H9 (cell line): ENCODE data around the gene JPH2. TPM values are rescaled to one million over a fixed set of nuclear protein-coding genes. Genes with fewer than 3 reads are reported as not detected.

Source experiments
- DNase-seq: peaks from one replicate; pipeline ENCODE4 v3.0.0-alpha.2; 2017
- H2AFZ ChIP-seq: one replicate; pipeline ENCODE4 v1.6.1; 2013; ENCODE audit warnings: mild to moderate bottlenecking, low read length, control low read depth, moderate library complexity
- H2AK5ac ChIP-seq: 2 replicates; pipeline ENCODE4 v1.6.1; 2013; ENCODE audit warnings: low read length, control low read depth, mixed read lengths; ENCODE audit not compliant: insufficient read length
- H2BK120ac ChIP-seq: one replicate; pipeline ENCODE4 v1.6.1; 2013; ENCODE audit warnings: low read depth, mild to moderate bottlenecking, low read length, control low read depth, inconsistent platforms; ENCODE audit not compliant: poor library complexity, severe bottlenecking
- H2BK12ac ChIP-seq: 2 replicates; pipeline ENCODE4 v1.6.1; 2013; ENCODE audit warnings: low read length, control low read depth, mixed read lengths, low read depth; ENCODE audit not compliant: insufficient read length
- H2BK15ac ChIP-seq: 2 replicates; pipeline ENCODE4 v1.6.1; 2013; ENCODE audit warnings: low read depth, low read length, control low read depth
- H2BK20ac ChIP-seq: one replicate; pipeline ENCODE4 v1.6.1; 2013; ENCODE audit warnings: low read depth, mild to moderate bottlenecking, low read length, control low read depth, inconsistent platforms; ENCODE audit not compliant: poor library complexity, severe bottlenecking
- H2BK5ac ChIP-seq: 2 replicates; pipeline ENCODE4 v1.6.1; 2013; ENCODE audit warnings: low read length, control low read depth, mixed read lengths; ENCODE audit not compliant: insufficient read length
- H3K14ac ChIP-seq: 2 replicates; pipeline ENCODE4 v1.6.1; 2013; ENCODE audit warnings: low read length, control low read depth; ENCODE audit not compliant: insufficient read depth
- H3K18ac ChIP-seq: 2 replicates; pipeline ENCODE4 v1.6.1; 2013; ENCODE audit warnings: low read depth, mild to moderate bottlenecking, mixed read lengths, low read length, control low read depth; ENCODE audit not compliant: insufficient read length
- H3K23ac ChIP-seq: 2 replicates; pipeline ENCODE4 v1.6.1; 2013; ENCODE audit warnings: low read length, control low read depth, mixed read lengths, low read depth; ENCODE audit not compliant: insufficient read length
- H3K23me2 ChIP-seq: 2 replicates; pipeline ENCODE4 v1.6.1; 2013; ENCODE audit warnings: low read depth, mild to moderate bottlenecking, mixed read lengths, low read length, control low read depth; ENCODE audit not compliant: insufficient read length, poor library complexity, severe bottlenecking
- H3K27ac ChIP-seq: 2 replicates; pipeline ENCODE4 v1.5.1; 2013; ENCODE audit warnings: low read length, control low read depth, mixed read lengths, low read depth; ENCODE audit not compliant: insufficient read length
- H3K27me3 ChIP-seq: 2 replicates; pipeline ENCODE4 v1.6.1; 2013; ENCODE audit warnings: low read length, control low read depth, inconsistent platforms; ENCODE audit not compliant: insufficient read depth
- H3K4ac ChIP-seq: 2 replicates; pipeline ENCODE4 v1.6.1; 2013; ENCODE audit warnings: low read depth, mild to moderate bottlenecking, control low read depth, inconsistent platforms, low read length, moderate library complexity
- H3K4me1 ChIP-seq: 2 replicates; pipeline ENCODE4 v1.6.1; 2013; ENCODE audit warnings: low read length, control low read depth, inconsistent platforms; ENCODE audit not compliant: insufficient read depth
- H3K4me2 ChIP-seq: 2 replicates; pipeline ENCODE4 v1.6.1; 2013; ENCODE audit warnings: low read length, control low read depth, mixed read lengths; ENCODE audit not compliant: insufficient read length, insufficient read depth
- H3K56ac ChIP-seq: 2 replicates; pipeline ENCODE4 v1.6.1; 2013; ENCODE audit warnings: low read depth, mild to moderate bottlenecking, mixed read lengths, low read length, control low read depth; ENCODE audit not compliant: insufficient read length
- H3K79me1 ChIP-seq: 2 replicates; pipeline ENCODE4 v1.6.1; 2013; ENCODE audit warnings: low read depth, mild to moderate bottlenecking, moderate library complexity, low read length, control low read depth, inconsistent platforms; ENCODE audit not compliant: insufficient read depth, poor library complexity, severe bottlenecking
- H3K79me2 ChIP-seq: 2 replicates; pipeline ENCODE4 v1.6.1; 2013; ENCODE audit warnings: low read length, control low read depth, inconsistent platforms; ENCODE audit not compliant: insufficient read depth
- H3K9ac ChIP-seq: 2 replicates; pipeline ENCODE4 v1.6.1; 2013; ENCODE audit warnings: low read length, control low read depth, mixed read lengths; ENCODE audit not compliant: insufficient read length; ENCODE audit errors: extremely low read depth
- H3K9me3 ChIP-seq: one replicate; pipeline ENCODE4 v1.6.1; 2013; ENCODE audit warnings: low read depth, low read length, inconsistent platforms; ENCODE audit not compliant: control insufficient read depth
- H3T11ph ChIP-seq: one replicate; pipeline ENCODE4 v1.6.1; 2013; ENCODE audit warnings: mild to moderate bottlenecking, low read length, control low read depth, inconsistent platforms
- H4K20me1 ChIP-seq: one replicate; pipeline ENCODE4 v1.6.1; 2013; ENCODE audit not compliant: control insufficient read depth, insufficient read length, insufficient read depth
- H4K5ac ChIP-seq: 2 replicates; pipeline ENCODE4 v1.6.1; 2013; ENCODE audit warnings: low read depth, mild to moderate bottlenecking, mixed read lengths, low read length, control low read depth; ENCODE audit not compliant: insufficient read length
- H4K8ac ChIP-seq: replicated peaks from 2 replicates; pipeline ENCODE4 v1.6.1; 2013; ENCODE audit warnings: low read length, control low read depth, mixed read lengths, low read depth; ENCODE audit not compliant: insufficient read length
- H4K91ac ChIP-seq: 2 replicates; pipeline ENCODE4 v1.6.1; 2013; ENCODE audit warnings: low read depth, mild to moderate bottlenecking, moderate library complexity, mixed read lengths, low read length, control low read depth; ENCODE audit not compliant: insufficient read length
- H3K27ac Mint-ChIP-seq, 3 experiments: 2 replicates in 2 of 3; 3 replicates in 1 of 3; pipeline ENCODE4 v1.8.0; 2020 to 2021; ENCODE audit warnings: mixed read lengths in 3 of 3, mild to moderate bottlenecking in 1 of 3, moderate library complexity in 1 of 3
- H3K27me3 Mint-ChIP-seq: 2 replicates; pipeline ENCODE4 v1.8.0; 2021; ENCODE audit warnings: low read depth, mild to moderate bottlenecking, moderate library complexity, mixed read lengths
- H3K36me3 Mint-ChIP-seq, 3 experiments: 2 replicates in 2 of 3; 3 replicates in 1 of 3; pipeline ENCODE4 v1.8.0; 2020 to 2021; ENCODE audit warnings: low read depth in 3 of 3, mixed read lengths in 3 of 3; ENCODE audit not compliant: insufficient read depth in 1 of 3
- H3K4me1 Mint-ChIP-seq, 2 experiments: 2 replicates each; pipeline ENCODE4 v1.8.0; 2020; ENCODE audit warnings: mixed read lengths in 2 of 2
- H3K4me3 Mint-ChIP-seq, 2 experiments: 2 replicates in 1 of 2; 3 replicates in 1 of 2; pipeline ENCODE4 v1.8.0; 2020 to 2021; ENCODE audit warnings: mild to moderate bottlenecking in 2 of 2, mixed read lengths in 2 of 2, moderate library complexity in 1 of 2
- H3K9me3 Mint-ChIP-seq, 2 experiments: 2 replicates in 1 of 2; 3 replicates in 1 of 2; pipeline ENCODE4 v1.8.0; 2020; ENCODE audit warnings: mild to moderate bottlenecking in 2 of 2, mixed read lengths in 2 of 2, moderate library complexity in 1 of 2
- CTCF ChIP-seq: fragments of 200-600 bp; sonication (generic); conservative IDR thresholded peaks from 3 replicates; pipeline ENCODE4 v1.8.0; 2021; ENCODE audit warnings: antibody characterized with exemption, mild to moderate bottlenecking
- WGBS: extraction: QIAGEN DNeasy Blood & Tissue Kit; methylation state at CpG from one replicate; pipeline ENCODE4 v1.1.7; 2013; ENCODE audit warnings: missing lambda C conversion rate, low lambda C conversion rate, mixed read lengths; ENCODE audit not compliant: insufficient read length; ENCODE audit errors: extremely low coverage; 5-methylcytosine and 5-hydroxymethylcytosine counted together
- total RNA-seq: library from RNA; stranded (reverse); gene quantifications from 2 replicates; pipeline ENCODE4 v1.2.1, GENCODE V29; 2021

The JPH2 gene
- total RNA-seq, 1 experiment from 2014 or later: 0.31 TPM

- no peak overlapping the region for H4K5ac ChIP-seq
- H3K23me2 ChIP-seq: no peaks in the 10 kb centered on the region
Observed at GRCh38 chr20:44143936-44144335, 43.1 kb downstream of the JPH2 start.

More at GRCh38 chr20:44143936-44144335, 43.1 kb downstream of the JPH2 start:
- H3K27ac ChIP-seq: no peak overlapping the region
- no peaks in the 10 kb centered on the region for H3K4me1 ChIP-seq
- no peaks in the 10 kb centered on the region for H3K79me2 ChIP-seq
- no peaks in the 10 kb centered on the region for H3K27me3 ChIP-seq
- no peaks in the 10 kb centered on the region; a peak in 1 of 5 replicates for H3K9me3 Mint-ChIP-seq
- H3K23ac ChIP-seq: no peak overlapping the region
- no peak for DNase-seq
- no peak overlapping the region for H2BK12ac ChIP-seq
- no peak overlapping the region for H2BK20ac ChIP-seq
- H2BK120ac ChIP-seq: no peak overlapping the region
- H3K4me2 ChIP-seq: no peak overlapping the region
- H2AK5ac ChIP-seq: no peak overlapping the region
- no peaks in the 10 kb centered on the region for H3K79me1 ChIP-seq
- WGBS: no CpG with 5 or more reads among the region's 10 CpGs
- H4K20me1 ChIP-seq: no peaks in the 10 kb centered on the region
- no peak overlapping the region for H3T11ph ChIP-seq
- no peak overlapping the region for H3K56ac ChIP-seq
- no peaks in the 10 kb centered on the region for H3K9me3 ChIP-seq
- H3K27ac Mint-ChIP-seq: peak overlapping the region in 1 of 3 experiments; percentile 75; a peak in 2 of 7 replicates
- H3K18ac ChIP-seq: no peak overlapping the region
- H4K91ac ChIP-seq: no peak overlapping the region
- H3K14ac ChIP-seq: no peak overlapping the region
- H3K27me3 Mint-ChIP-seq: no peaks in the 10 kb centered on the region; the same call in 1 of the 2 replicates
- H3K9ac ChIP-seq: no peak overlapping the region
- no peak overlapping the region for H4K8ac ChIP-seq
- H2BK15ac ChIP-seq: no peak overlapping the region
- no peak for TF ChIP-seq CTCF
- H3K36me3 Mint-ChIP-seq: no peaks in the 10 kb centered on the region
- H3K4me3 Mint-ChIP-seq: no peak overlapping the region
- H2AFZ ChIP-seq: no peak overlapping the region
- H3K4me1 Mint-ChIP-seq: peaks cover 5 to 7% of the 10 kb centered on the region in 2 experiments
- H3K4ac ChIP-seq: no peak overlapping the region
- no peak overlapping the region for H2BK5ac ChIP-seq
